Stimulated activated CD4-positive, alpha-beta T cell treated with anti-CD3 and anti-CD28 coated beads, Interleukin-4, amount 100 ng/mL, for 4 hours (primary cell): ENCODE data around the gene SPRYD7.
"Not testable (repeated sequence)": the region's sequence is repeated elsewhere in the genome, so short reads cannot be mapped to it uniquely, and the experiment has no call there.

ENCODE experiments used
- DNase-seq, 2 experiments: peaks; one replicate each; pipeline ENCODE4 v3.0.0-alpha.2; 2020

Gene SPRYD7

DNA sequence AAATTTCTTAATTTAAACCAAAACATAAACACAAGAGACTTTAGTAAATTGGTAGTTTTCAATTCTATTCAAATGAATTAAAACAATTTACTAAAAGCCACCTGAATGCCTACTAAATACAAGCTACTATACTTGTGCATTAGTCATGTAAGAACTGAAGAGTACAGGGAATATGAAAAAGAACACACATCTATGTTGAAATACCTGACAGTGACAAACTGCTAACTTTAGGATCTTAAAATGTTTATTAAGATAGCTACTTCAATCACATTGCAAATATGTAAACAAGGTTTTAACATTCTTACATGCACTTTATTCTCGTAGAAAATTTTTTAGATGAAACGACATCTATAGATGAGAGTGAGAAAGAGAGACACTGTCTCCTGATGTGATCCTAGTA lies 4.1 kb downstream of the SPRYD7 start:
- DNase-seq: no peak

DNA sequence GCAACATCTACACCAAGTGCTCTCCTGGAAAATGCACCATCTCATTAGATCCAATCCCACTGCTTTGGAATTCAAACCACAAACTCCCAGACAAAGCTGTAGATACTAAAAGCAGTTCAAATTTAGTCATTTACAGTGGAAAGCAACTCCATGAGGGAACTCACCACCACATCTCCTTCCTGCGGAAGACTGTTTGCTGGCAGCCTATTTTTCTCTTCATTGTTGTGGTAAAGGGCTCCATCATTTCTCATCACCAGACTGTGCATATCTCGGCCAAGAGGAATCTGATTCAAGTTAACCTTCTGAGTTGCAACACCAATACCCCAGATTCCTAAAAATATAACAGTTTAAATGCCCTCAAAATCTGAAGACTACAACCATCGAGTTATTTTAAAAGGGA lies 8.4 kb downstream of the SPRYD7 start:
- DNase-seq: no peak

DNA sequence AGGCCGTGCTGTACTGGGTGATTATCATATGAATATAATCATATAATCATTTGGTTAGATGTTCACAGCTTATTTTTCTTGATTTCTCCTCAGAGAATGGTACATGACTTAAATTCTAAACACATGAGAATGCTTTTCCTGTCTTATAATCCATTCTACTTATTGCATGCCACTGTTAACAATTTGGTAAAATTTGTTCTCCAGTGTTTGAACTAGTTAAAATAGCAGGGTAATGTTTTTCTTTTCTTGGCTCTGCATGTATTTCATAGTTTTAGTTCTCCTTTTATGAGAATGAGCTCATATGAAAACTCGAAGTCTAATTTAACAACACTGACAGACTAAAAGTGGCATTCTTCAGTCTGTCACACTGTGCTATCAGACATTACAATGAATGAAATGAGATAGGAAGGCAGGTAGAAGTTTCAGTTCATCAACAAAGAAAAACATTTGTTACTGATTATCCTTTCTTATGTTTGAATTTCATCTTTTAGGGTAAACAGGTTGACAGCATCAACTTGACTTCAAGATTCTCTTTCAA lies 10.2 kb downstream of the SPRYD7 start:
- no peak for DNase-seq

DNA sequence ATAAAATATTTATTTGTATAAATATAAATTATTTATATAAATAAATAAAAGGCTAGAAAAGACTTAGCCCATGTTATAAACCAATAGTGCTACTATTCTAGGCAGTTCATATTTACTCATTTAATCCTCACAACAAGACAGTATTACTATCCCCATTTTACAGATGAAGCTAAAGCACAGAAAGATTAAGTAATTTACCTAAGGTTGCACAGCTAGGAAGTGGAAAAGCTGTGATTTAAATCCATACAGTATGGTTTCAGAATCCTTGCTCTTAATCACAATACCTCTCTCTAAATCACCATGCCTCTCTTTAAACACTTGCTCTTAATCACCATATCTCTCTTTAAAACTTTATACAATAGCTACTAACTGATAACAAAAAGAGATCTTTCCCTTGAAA lies 13.8 kb downstream of the SPRYD7 start:
- DNase-seq: no peak

DNA sequence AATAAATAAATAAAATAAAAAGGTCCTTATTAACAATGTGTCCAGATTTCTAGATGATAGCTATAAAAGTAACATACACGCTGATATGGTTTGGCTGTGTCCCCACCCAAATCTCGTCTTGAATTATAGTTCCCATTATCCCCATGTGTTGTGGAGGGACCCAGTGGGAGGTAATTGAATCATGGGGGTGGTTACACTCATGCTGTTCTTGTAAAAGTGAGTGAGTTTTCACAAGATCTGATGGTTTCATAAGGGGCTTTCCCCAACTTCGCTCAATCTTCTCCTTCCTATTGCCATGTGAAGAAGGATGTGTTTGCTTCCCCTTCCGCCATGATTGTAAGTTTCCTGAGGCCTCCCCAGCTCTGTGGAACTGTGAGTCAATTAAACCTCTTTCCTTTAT lies 15.2 kb downstream of the SPRYD7 start:
- DNase-seq: not testable (repeated sequence)

DNA sequence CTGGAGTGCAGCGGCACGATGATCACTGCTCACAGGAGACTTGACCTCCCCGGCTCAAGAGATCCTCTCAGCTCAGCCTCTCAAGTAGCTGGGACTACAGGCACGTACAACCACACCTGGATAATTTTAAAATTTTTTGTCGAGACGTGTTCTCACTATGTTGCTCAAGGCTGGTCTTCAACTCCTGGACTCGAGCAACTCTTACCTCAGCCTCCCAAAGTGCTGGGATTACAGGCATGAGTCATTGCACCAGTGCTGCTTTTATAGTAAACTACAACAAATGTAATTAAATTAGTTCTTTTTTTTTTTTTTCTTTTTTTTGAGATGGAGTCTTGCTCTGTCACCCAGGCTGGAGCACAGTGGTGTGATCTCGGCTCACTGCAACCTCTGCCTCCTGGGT lies 18.0 kb downstream of the SPRYD7 start:
- not testable (repeated sequence) for DNase-seq

DNA sequence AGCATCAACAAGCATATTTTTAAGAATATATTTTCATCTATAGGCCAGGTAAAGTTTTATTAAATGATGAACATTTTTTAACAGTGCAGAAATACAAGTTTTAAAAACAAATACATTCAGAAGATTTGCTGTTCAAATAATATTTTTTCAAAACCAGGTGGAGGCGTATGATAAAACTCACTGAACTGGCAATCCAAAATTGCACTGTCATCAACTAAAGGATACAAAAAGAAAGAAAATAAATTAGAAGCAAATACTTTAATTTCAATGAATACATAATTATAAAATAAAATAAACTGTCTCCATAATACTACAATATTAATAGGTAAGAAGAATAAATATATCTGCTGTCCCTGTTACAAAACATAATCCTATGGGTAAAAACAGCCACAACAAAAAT lies 21.2 kb downstream of the SPRYD7 start:
- no peak for DNase-seq

DNA sequence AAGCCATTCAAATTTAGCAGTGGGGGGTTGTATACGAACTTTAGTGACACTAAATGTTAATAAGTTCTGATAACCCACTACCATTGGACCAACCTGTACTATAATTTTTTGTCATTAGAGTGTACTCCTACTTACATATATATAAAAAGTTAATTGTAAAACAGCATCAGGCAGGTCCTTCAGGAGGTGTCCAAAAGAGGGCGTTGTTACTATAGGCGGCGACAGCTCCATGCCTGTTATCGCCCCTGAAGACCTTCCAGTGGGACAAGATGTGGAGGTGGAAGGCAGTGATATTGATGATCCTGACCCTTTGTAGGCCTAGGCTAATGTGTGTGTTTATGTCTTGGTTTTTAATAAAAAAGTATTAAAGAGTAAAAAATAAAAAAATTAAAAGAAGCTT lies 27.5 kb downstream of the SPRYD7 start:
- no peak for DNase-seq

DNA sequence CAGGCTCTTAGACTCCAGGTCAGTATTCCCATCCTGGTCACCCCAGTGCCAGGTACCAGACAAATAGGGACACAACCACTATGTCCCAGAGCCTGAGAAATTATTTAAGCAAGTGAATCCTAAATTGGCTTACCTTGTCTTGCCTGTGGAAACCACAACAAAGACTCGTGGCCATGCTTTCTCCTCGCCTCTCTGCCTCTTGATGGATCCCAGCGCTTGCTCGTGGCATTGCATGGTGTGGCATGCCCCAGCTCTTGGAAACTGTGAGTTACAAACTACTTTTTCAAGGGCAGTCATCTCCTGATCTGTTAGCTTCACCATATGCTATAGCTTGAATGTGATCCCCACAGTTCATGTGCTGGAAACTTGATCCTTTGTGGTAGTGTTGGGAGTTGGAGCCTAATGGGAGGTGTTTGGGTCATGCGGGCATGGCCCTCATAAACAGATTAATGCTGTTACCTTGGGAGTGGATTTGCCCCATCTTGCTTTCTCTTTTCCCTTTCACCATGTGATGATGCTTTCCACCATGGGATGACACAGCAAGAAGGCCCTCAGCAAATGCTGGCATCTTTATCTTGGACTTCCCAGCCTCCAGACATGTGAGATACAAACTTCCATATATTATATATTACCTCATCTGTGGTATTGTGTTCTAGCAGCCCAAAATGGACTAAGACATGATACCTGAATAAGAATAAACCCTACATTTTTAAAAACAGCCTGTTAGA lies 31.2 kb downstream of the SPRYD7 start:
- no peak for DNase-seq

DNA sequence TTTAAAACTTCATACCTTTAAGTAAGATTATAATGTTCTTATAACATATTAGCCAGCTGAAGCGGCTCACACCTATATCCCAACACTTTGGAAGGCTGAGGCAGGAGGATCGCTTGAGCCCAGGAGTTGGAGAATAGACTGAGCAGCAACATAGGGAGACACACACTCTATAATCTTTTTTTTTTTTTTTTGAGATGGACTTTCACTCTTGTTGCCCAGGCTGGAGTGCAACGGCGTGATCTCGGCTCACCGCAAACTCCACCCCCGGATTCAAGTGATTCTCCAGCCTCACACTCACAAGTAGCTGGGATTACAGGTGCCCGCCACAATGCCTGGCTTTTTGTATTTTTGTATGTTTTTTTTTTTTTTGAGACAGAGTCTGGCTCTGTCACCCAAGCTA lies 37.3 kb downstream of the SPRYD7 start:
- no peak for DNase-seq

DNA sequence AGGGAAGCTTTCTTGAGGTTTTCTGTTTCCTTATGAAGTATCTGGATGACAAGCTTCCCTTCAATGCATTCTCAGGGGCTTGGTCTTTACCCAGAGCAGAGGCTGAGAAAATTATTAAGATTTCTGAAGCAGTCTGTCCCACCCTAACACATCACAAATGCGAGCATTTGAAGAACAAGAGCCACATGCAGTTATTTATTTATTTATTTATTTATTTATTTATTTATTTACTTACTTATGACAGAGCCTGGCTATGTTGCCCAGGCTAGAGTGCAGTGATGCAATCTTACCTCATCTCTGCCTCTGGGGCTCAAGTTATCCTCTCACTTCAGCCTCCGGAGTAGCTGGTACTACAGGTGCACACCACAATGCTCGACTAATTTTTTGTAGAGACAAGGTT lies 38.4 kb downstream of the SPRYD7 start:
- DNase-seq: no peak

DNA sequence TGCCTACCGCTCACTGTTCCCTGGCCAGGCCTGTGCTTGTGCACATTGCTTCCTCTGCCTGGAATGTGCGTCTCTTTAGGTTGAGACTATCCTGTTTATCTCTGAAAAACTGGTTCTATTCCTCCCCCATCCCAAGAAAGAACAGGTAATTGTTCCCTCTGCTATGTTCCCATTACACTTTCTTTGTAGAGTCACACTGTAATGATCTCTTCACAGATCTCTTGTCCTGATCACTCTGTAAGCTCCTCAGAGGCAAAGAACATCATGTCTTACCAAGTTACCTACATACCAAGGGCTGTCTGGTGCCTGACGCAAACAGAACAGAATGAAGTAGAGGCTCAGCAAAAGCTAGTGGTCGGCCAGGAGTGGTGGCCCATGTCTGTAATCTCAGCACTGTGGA lies 40.3 kb downstream of the SPRYD7 start:
- DNase-seq: no peak

DNA sequence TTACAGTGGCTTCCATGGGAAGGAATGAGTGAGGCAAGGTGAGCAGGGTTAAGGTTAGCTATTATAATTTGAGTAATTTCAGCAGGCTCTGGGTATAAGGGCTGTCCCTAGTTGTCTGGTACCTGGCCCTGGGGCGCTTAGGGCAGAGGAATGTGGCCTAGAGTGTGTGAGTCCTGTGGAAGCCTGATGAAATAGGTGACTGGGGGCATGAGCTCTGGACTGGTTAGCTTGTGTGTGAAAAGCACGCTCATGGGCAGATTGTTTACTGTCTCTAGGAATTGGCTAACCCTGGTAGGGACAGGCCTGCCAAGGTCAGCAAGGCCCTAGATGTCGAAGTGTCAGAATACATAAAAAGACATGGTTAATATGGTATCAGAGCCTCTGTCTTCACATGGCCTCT lies 42.5 kb downstream of the SPRYD7 start:
- DNase-seq: no peak

DNA sequence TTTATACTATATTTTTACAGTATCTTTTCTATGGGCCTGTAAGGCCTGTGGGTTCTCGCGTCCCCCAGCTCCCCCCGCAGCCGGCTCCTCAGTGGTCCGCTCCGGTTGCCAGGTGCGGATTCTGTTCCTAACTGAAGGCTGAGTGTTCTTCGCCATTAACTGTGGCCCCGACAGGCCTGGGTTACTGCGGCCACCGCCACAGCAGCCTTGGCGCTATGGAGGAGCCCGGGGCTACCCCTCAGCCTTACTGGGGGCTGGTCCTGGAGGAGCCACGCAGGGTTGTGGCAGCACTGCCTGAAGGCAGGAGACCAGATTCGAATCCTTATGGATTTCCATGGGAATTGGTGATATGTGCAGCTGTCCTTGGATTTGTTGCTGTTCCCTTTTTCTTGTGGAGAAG lies 45.8 kb downstream of the SPRYD7 start:
- DNase-seq: no peak

DNA sequence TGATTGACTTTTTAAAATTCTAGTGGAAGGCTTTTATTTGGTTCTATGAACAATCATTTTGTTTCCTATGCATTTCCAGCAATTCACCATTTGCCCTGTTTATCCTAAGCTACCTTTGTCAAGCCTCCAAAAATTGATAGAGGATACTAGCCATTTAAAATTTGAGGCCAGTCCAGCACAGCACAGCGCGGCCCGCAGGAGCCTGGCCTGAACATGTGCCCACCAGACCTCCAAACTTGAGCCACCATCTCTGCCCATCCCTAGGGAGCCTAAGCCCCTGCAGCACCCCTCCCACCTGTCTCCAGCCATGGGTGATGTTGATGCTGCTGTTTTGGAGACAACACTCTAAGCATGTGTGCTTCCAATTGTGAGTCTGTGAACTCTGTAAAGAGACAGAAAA lies 57.5 kb downstream of the SPRYD7 start:
- no peak for DNase-seq

DNA sequence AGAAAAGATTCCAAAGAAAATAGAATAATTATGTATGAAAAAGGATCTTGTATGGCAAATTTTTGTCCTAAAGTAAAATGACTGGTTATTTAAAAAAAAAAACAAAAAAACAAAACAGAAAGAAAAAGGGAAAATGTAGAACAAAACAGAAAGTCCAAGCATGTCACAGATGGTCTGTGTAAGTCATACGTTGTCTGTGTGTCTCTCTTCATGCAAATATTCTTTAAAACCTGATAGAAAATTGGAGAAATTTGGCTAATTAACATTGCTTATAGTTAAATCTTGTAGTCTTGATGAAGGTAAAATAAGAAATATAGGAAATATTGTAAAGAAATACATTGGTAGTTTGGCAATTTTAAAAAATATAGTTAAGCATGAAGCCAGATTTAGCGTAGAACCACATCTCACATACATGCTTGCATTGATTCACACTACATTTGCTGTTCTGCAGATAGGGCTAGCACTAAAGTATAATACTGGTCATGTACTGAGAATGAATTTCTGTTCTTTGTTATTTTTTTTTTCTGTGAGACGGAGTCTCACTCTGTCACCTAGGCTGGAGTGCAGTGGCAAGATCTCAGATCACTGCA lies 58.4 kb downstream of the SPRYD7 start:
- DNase-seq: no peak

DNA sequence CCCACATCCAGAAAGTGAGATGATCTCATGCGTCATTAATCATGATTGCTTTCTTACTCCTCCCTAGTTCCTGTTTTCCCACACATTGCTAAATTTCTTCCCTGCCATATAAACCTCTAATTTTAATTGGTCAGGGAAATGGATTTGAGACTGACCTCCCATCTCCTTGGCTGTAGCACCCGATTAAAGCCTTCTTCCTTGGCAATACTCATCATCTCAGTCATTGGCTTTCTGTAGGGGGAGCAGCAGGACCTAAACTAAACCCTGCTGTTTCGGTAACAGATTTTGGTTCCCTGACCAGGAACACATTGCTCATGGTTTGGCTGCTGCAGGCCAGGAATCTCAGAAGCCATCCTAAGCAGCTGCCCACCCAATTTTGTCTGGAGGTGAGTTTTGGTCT lies 61.7 kb downstream of the SPRYD7 start:
- no peak for DNase-seq

DNA sequence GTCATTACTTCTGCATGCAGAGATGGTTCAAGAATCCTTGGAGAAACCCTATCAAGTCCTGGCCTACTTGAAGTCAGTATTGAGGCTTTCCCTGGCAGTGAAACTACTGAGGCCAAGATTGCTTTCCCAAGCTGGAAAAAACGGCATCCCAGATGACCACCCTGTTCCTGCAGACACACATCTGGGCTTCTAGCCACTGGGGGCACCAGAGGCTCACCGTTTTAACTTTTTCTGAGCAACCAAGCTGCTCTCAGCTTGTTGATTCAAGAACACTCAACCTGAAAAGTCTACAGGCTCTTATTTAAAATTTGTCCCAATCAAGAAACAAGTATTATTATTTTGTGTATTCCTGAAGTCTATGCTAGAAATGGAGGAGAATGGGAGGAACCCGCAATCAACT lies 66.6 kb downstream of the SPRYD7 start:
- DNase-seq: no peak

DNA sequence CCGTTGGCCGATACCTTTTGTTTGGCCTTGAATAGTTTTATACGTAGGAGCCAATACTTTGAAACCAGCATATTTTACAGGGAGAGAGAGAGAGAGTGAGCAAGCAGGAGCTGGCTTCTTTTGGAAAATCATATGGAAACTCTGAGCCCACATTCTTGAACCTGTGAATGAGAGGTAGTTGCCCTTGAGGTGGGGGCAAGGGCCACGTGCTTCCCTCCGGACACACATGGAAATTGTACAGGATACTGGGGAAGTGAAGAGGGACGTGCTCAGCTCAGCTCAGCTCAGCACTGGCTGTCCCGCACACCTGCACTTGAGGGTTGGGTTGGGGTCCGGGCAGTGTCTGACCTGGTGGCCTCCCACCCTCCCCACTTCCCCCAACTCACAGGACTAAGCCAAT lies 68.3 kb downstream of the SPRYD7 start:
- DNase-seq: no peak

DNA sequence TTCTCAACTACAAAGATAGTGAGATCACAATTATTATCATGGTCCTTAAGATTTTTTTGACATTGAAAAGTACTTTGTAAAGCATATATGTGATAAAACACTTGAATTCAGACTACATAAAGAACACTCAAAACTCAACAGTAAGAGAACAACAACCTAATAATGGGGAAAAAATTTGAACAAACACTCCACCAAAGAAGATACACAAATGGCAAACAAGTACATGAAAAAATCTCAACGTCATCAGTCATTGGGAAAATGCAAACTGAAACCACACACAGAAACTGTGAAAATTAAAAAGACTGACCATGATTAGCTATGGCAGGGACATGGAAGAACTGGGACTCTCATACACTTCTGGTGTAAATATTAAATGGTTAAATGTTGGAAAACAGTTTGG lies 70.9 kb downstream of the SPRYD7 start:
- no peak for DNase-seq

DNA sequence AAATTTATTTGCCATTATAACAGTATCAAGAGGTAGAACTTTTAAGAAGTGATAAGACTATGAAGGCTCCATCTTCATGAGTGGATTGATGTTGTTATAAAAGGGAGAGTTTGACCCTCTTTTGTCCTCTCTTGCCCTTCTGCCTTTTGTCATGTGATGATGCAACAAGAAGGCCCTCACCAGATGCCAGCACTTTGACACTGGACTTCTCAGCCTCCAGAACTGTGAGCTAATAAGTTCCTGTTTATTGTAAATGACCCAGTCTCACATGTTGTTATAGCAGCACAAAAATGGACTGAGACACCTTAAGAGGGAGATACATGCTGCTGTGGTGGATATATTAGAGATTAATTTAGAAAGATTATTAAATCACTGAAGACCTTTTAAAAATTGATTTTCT lies 71.6 kb downstream of the SPRYD7 start:
- no peak for DNase-seq
